ENCODE data around the gene FCN2.

DNA sequence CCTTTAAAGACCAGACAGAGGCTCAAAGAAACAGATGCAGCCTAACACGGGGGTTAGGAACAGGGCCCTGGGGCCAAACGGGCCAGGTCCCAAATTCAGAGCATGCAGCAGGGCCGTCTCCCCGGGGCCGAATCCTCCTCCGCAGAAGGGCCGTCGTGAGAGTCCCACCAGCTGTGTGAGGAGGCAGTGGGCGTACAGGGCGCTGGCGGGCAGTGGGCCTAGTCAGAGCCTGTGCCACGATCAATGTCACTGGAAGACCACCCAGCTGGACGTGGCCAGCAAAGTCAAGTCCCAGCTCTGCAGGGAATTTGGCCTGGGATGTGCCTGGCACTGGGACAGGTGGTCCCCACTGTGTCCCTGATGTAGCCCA, 15.8 kb upstream of the FCN2 start:
- no peak for TF ChIP-seq POLR2A (IDR thresholded peaks at IDR 0.05; ENCODE audit: low read length)
- no peak for TF ChIP-seq GATA1 (IDR thresholded peaks at IDR 0.05; ENCODE audit: low read depth, low read length)
